Neural cell (in vitro differentiated cells): Measurements from ENCODE around the gene OR10G8. TPM values are rescaled to one million over a fixed set of nuclear protein-coding genes. Genes with fewer than 3 reads are reported as not detected.

ENCODE experiments used
- H2AFZ ChIP-seq: fragments of 200-600, 300-800 bp; sonication (generic), shearing (Covaris generic); 2 replicates; pipeline ENCODE4 v1.6.0; 2014; ENCODE audit warnings: low read depth, mild to moderate bottlenecking, antibody characterized with exemption, low read length, moderate library complexity
- H3F3A ChIP-seq: fragments of 200-600 bp; shearing (Covaris generic); 2 replicates; pipeline ENCODE4 v1.6.1; 2016; ENCODE audit warnings: mild to moderate bottlenecking, moderate library complexity, mixed read lengths, antibody characterized with exemption, low read length; ENCODE audit not compliant: insufficient read depth, poor library complexity, severe bottlenecking
- H3K27ac ChIP-seq: fragments of 200-600, 300-800 bp; sonication (generic), shearing (Covaris generic); 2 replicates; pipeline ENCODE4 v1.5.1; 2014; ENCODE audit warnings: mild to moderate bottlenecking, low read length, moderate library complexity
- H3K27me3 ChIP-seq: fragments of 300-800, 200-600 bp; sonication (generic), shearing (Covaris generic); 2 replicates; pipeline ENCODE4 v1.6.0; 2014; ENCODE audit warnings: mild to moderate bottlenecking, low read depth, low read length, moderate library complexity; ENCODE audit not compliant: insufficient read depth
- H3K36me3 ChIP-seq: fragments of 300-800, 200-600 bp; sonication (generic), shearing (Covaris generic); 2 replicates; pipeline ENCODE4 v1.5.1; 2014; ENCODE audit warnings: mild to moderate bottlenecking, antibody characterized with exemption, low read length, moderate library complexity; ENCODE audit not compliant: insufficient read depth
- H3K4me2 ChIP-seq: fragments of 300-800, 200-600 bp; sonication (generic), shearing (Covaris generic); 2 replicates; pipeline ENCODE4 v1.6.0; 2014; ENCODE audit warnings: mild to moderate bottlenecking, low read length
- H3K4me3 ChIP-seq: fragments of 300-800, 200-600 bp; sonication (generic), shearing (Covaris generic); 2 replicates; pipeline ENCODE4 v1.5.1; 2014; ENCODE audit warnings: mild to moderate bottlenecking, low read length, moderate library complexity
- H3K79me2 ChIP-seq: fragments of 200-600 bp; shearing (Covaris generic); replicated peaks from 2 replicates; pipeline ENCODE4 v1.6.0; 2014; ENCODE audit warnings: mild to moderate bottlenecking, low read length, moderate library complexity; ENCODE audit not compliant: insufficient read depth
- H3K9ac ChIP-seq: fragments of 300-800, 200-600 bp; sonication (generic), shearing (Covaris generic); 2 replicates; pipeline ENCODE4 v1.6.1; 2016; ENCODE audit warnings: mild to moderate bottlenecking, low read length, mixed read lengths
- H3K9me2 ChIP-seq: fragments of 200-600 bp; shearing (Covaris generic); 2 replicates; pipeline ENCODE4 v1.6.1; 2016; ENCODE audit warnings: mild to moderate bottlenecking, low read length, mixed read lengths; ENCODE audit not compliant: insufficient read depth
- H3K9me3 ChIP-seq: fragments of 200-600, 300-800 bp; sonication (generic), shearing (Covaris generic); 2 replicates; pipeline ENCODE4 v1.6.1; 2016; ENCODE audit warnings: mild to moderate bottlenecking, mixed run types, low read length, moderate library complexity, mixed read lengths
- H4K20me1 ChIP-seq: fragments of 200-600 bp; shearing (Covaris generic); 2 replicates; pipeline ENCODE4 v1.6.1; 2016; ENCODE audit warnings: mild to moderate bottlenecking, mixed run types; ENCODE audit not compliant: insufficient read depth
- EP300 ChIP-seq: fragments of 450-650 bp; conservative IDR thresholded peaks from 2 replicates; pipeline ENCODE4 v1.6.1; 2014; ENCODE audit warnings: antibody characterized with exemption, mild to moderate bottlenecking, moderate library complexity; ENCODE audit not compliant: poor library complexity, severe bottlenecking
- EZH2 ChIP-seq: fragments of 200-600, 300-800 bp; shearing (Covaris generic), sonication (generic); IDR thresholded peaks from 2 replicates; pipeline ENCODE4 v1.6.1; 2014; ENCODE audit warnings: antibody characterized with exemption, low read length, borderline replicate concordance, mild to moderate bottlenecking; ENCODE audit not compliant: insufficient read depth, poor library complexity, severe bottlenecking
- MXI1 ChIP-seq: fragments of 450-650 bp; conservative IDR thresholded peaks from 2 replicates; pipeline ENCODE4 v1.6.1; 2014; ENCODE audit warnings: antibody characterized with exemption, mild to moderate bottlenecking; ENCODE audit not compliant: poor library complexity, severe bottlenecking
- POLR2AphosphoS5 ChIP-seq: IDR thresholded peaks from 2 replicates; pipeline ENCODE4 v1.6.1; 2012
- RAD21 ChIP-seq: fragments of 450-650 bp; conservative IDR thresholded peaks from 2 replicates; pipeline ENCODE4 v1.6.1; 2014; ENCODE audit warnings: antibody characterized with exemption, mild to moderate bottlenecking, moderate library complexity
- REST ChIP-seq: IDR thresholded peaks from 2 replicates; pipeline ENCODE4 v1.6.1; 2012; ENCODE audit warnings: borderline replicate concordance
- SMC3 ChIP-seq: fragments of 450-650 bp; conservative IDR thresholded peaks from 2 replicates; pipeline ENCODE4 v1.6.1; 2014; ENCODE audit warnings: antibody characterized with exemption, mild to moderate bottlenecking, moderate library complexity; ENCODE audit not compliant: poor library complexity
- TAF1 ChIP-seq: IDR thresholded peaks from 2 replicates; pipeline ENCODE4 v1.6.1; 2012; ENCODE audit warnings: low read depth
- polyA plus RNA-seq: library from polyadenylated mRNA; depleted of rRNA; stranded (reverse); fragments of >200 nt; gene quantifications from 2 replicates; pipeline ENCODE4 v1.2.3, GENCODE V29; 2014
- TF ChIP-seq, protein P1 (sequence below): fragments of 450-650 bp; IDR thresholded peaks from 2 replicates; pipeline ENCODE4 v1.5.1; 2014; ENCODE audit warnings: antibody characterized with exemption, mild to moderate bottlenecking, moderate library complexity; ENCODE audit not compliant: poor library complexity, severe bottlenecking

Gene OR10G8
- polyA plus RNA-seq, 1 donor from 2014 or later, result not detected

DNA sequence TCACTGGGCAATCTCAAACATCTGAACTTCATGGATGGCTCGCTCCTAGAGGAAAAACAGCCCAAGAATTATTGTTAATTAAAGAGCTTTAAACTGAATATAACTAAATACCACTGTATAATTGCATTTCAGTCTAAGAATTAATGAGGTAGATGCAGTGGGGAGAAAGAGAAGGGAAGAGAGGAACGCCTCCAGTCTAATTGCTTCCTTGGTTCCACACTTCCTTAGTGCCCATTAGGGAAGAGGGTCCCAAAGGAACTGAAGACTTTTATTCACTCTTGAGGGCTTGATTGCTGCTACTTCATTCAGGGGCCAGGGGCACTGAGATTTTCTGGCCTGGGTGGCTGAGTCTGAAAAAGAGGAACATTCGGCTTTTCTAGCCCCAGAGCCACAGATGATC, 26.4 kb downstream of the OR10G8 start:
- Histone ChIP-seq H3K9me3 (no peaks in the 10 kb centered on the region), H3K4me2 (no peak overlapping the region), H2AFZ (no peak overlapping the region), H3K27me3 (no peaks in the 10 kb centered on the region), H4K20me1 (no peaks in the 10 kb centered on the region), H3K36me3 (no peaks in the 10 kb centered on the region), H3K79me2 (no peaks in the 10 kb centered on the region), H3F3A (no peaks in the 10 kb centered on the region), H3K9me2 (no peaks in the 10 kb centered on the region), H3K4me3 (no peak overlapping the region), H3K9ac (no peak overlapping the region), H3K27ac (no peak overlapping the region)
- TF ChIP-seq RAD21, result no peak
- TF ChIP-seq REST, result no peak
- TF ChIP-seq EZH2, result no peak
- no peak for TF ChIP-seq POLR2AphosphoS5
- TF ChIP-seq EP300, result no peak
- TF ChIP-seq MXI1, result no peak
- TF ChIP-seq SMC3, result no peak
- TF ChIP-seq, protein P1, sequence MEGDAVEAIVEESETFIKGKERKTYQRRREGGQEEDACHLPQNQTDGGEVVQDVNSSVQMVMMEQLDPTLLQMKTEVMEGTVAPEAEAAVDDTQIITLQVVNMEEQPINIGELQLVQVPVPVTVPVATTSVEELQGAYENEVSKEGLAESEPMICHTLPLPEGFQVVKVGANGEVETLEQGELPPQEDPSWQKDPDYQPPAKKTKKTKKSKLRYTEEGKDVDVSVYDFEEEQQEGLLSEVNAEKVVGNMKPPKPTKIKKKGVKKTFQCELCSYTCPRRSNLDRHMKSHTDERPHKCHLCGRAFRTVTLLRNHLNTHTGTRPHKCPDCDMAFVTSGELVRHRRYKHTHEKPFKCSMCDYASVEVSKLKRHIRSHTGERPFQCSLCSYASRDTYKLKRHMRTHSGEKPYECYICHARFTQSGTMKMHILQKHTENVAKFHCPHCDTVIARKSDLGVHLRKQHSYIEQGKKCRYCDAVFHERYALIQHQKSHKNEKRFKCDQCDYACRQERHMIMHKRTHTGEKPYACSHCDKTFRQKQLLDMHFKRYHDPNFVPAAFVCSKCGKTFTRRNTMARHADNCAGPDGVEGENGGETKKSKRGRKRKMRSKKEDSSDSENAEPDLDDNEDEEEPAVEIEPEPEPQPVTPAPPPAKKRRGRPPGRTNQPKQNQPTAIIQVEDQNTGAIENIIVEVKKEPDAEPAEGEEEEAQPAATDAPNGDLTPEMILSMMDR, result no peak
- no peak for TF ChIP-seq TAF1

DNA sequence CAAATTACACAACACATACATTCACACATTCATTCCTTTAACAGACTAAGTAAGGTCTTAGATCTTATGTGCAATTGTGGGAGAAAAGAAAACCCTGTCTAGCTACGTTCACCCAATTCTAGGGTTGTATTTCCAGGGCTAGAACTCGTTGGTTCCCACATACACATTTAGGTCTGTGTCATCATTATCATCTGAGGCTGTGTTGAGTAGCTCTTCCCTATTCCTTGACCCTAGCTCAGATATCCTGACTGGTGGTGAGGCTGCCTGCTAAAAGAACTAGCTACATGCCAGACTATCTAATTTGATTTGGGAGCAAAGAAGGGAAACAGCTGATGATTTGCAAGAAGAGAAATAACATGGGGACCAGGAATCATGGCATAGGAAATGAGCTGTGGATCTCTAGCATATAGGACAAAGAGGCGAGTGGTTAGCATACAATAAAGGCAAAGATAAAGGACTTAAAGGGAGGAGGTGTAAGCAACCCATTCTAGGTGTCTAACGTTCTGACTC, 42.1 kb downstream of the OR10G8 start:
- Histone ChIP-seq H3K36me3 (no peaks in the 10 kb centered on the region), H3F3A (no peaks in the 10 kb centered on the region), H3K4me2 (no peak overlapping the region), H3K4me3 (no peak overlapping the region), H4K20me1 (no peaks in the 10 kb centered on the region), H3K27me3 (no peaks in the 10 kb centered on the region), H3K27ac (no peak overlapping the region), H2AFZ (no peak overlapping the region), H3K9ac (no peak overlapping the region), H3K9me3 (no peaks in the 10 kb centered on the region), H3K9me2 (no peaks in the 10 kb centered on the region), H3K79me2 (no peaks in the 10 kb centered on the region)
- TF ChIP-seq RAD21 (no peak), POLR2AphosphoS5 (no peak), EP300 (no peak), TAF1 (no peak), SMC3 (no peak), REST (no peak), EZH2 (no peak), MXI1 (no peak)
- TF ChIP-seq, protein P1, result no peak
